Thoracic aorta (tissue), 2 donors: ENCODE results near the gene F7. TPM values are rescaled to one million over a fixed set of nuclear protein-coding genes. Genes with fewer than 3 reads are reported as not detected.

ENCODE experiments used
- ATAC-seq: fragments of 150-250 bp; one replicate; pipeline ENCODE4 v1.8.0; 2017; ENCODE audit warnings: low read depth; ENCODE audit not compliant: insufficient number of reproducible peaks, low FRiP score
- DNase-seq: peaks from one replicate; pipeline ENCODE4 v3.0.0-alpha.2; 2020; ENCODE audit warnings: low spot score
- H3K27ac ChIP-seq, 2 donors: fragments of 200-600 bp; sonication (generic); 1 replicate in 1 of 2; 2 replicates in 1 of 2; pipeline ENCODE4 v1.5.1; 2016; ENCODE audit warnings: mild to moderate bottlenecking in 2 of 2, moderate library complexity in 2 of 2
- H3K27me3 ChIP-seq: fragments of 200-600 bp; sonication (generic); replicated peaks from 2 replicates; pipeline ENCODE4 v1.6.0; 2016; ENCODE audit warnings: mild to moderate bottlenecking; ENCODE audit not compliant: insufficient read depth
- H3K36me3 ChIP-seq: fragments of 200-600 bp; sonication (generic); one replicate; pipeline ENCODE4 v1.5.1; 2016
- H3K4me1 ChIP-seq, 2 donors: fragments of 200-600 bp; sonication (generic); 1 replicate in 1 of 2; 2 replicates in 1 of 2; pipeline versions ENCODE4 v1.5.1 to v1.6.0; 2016; ENCODE audit warnings: low read depth in 2 of 2, mild to moderate bottlenecking in 1 of 2; ENCODE audit not compliant: control insufficient read depth in 1 of 2
- H3K4me3 ChIP-seq: fragments of 200-600 bp; sonication (generic); 2 replicates; pipeline ENCODE4 v1.5.1; 2016; ENCODE audit warnings: mild to moderate bottlenecking
- H3K9me3 ChIP-seq: fragments of 200-600 bp; sonication (generic); 2 replicates; pipeline ENCODE4 v1.5.1; 2016
- CTCF ChIP-seq: fragments of 200-600 bp; sonication (generic); IDR thresholded peaks from one replicate; pipeline ENCODE4 v1.5.1; 2019; ENCODE audit warnings: antibody characterized with exemption
- total RNA-seq, 2 donors: library from RNA; depleted of rRNA; stranded (reverse); fragments of >200 nt; gene quantifications; one replicate each; pipeline versions ENCODE4 v1.1.0 to v1.2.3, GENCODE V29; 2016

Gene F7
- total RNA-seq, 2 donors from 2014 or later = not detected

GRCh38 chr13:113145911-113146598, 40.5 kb downstream of the F7 start:
- DNase-seq = no peak
- ATAC-seq = no peak
- Histone ChIP-seq H3K4me3 (no peak overlapping the region), H3K27me3 (no peaks in the 10 kb centered on the region), H3K4me1 (no peaks in the 10 kb centered on the region), H3K9me3 (no peaks in the 10 kb centered on the region), H3K36me3 (no peaks in the 10 kb centered on the region), H3K27ac (no peak overlapping the region)
- TF ChIP-seq CTCF = no peak

GRCh38 chr13:113146750-113147149, 41.2 kb downstream of the F7 start:
- DNase-seq = no peak
- no peaks in the 10 kb centered on the region for H3K36me3 ChIP-seq
- H3K4me1 ChIP-seq = no peaks in the 10 kb centered on the region
- TF ChIP-seq CTCF = no peak
- H3K27me3 ChIP-seq = no peaks in the 10 kb centered on the region
- H3K27ac ChIP-seq = no peak overlapping the region
- ATAC-seq = no peak
- no peaks in the 10 kb centered on the region for H3K9me3 ChIP-seq
- H3K4me3 ChIP-seq = no peak overlapping the region

- no peaks in the 10 kb centered on the region for H3K27me3 ChIP-seq
- peaks cover 2 to 3% of the 10 kb centered on the region in 2 donors for H3K4me1 ChIP-seq
- no peak overlapping the region for H3K4me3 ChIP-seq
- no peaks in the 10 kb centered on the region for H3K36me3 ChIP-seq
- H3K9me3 ChIP-seq = no peaks in the 10 kb centered on the region
- DNase-seq = no peak
- no peak for ATAC-seq
- TF ChIP-seq CTCF = no peak
- H3K27ac ChIP-seq = no peak overlapping the region
Measured at GRCh38 chr13:113147206-113147605, 41.6 kb downstream of the F7 start.

- Histone ChIP-seq H3K27me3 (no peaks in the 10 kb centered on the region), H3K4me1 (peaks cover 7 to 15% of the 10 kb centered on the region in 2 donors), H3K4me3 (no peak overlapping the region), H3K36me3 (no peaks in the 10 kb centered on the region), H3K27ac (no peak overlapping the region), H3K9me3 (no peaks in the 10 kb centered on the region)
- no peak for TF ChIP-seq CTCF
- no peak for ATAC-seq
- no peak for DNase-seq
Measured at GRCh38 chr13:113148407-113148806, 42.8 kb downstream of the F7 start.

- Histone ChIP-seq H3K27me3 (no peaks in the 10 kb centered on the region), H3K4me3 (no peak overlapping the region), H3K36me3 (no peaks in the 10 kb centered on the region), H3K4me1 (peaks cover 7 to 17% of the 10 kb centered on the region in 2 donors), H3K9me3 (no peaks in the 10 kb centered on the region), H3K27ac (no peak overlapping the region)
- ATAC-seq (no peak), DNase-seq (no peak)
- TF ChIP-seq CTCF = no peak
Measured at GRCh38 chr13:113148940-113149503, 43.4 kb downstream of the F7 start.
